Activated T-cell treated with anti-CD3 and anti-CD28 coated beads, Interleukin-2, amount 50 U/mL, for 48 hours (primary cell): ENCODE measurements around the gene IL13.
A peak's percentile ranks its signal among the peaks of the same experiment; 100 is the strongest.
"Not testable (repeated sequence)": the region's sequence is repeated elsewhere in the genome, so short reads cannot be mapped to it uniquely, and the experiment has no call there.

Experiments
- DNase-seq, 2 experiments: peaks; one replicate each; pipeline ENCODE4 v3.0.0-alpha.2; 2020

IL13 gene

GRCh38 chr5:132657676-132658380 is at the start of gene IL13:
Gene IL13, plus strand, starts transcription at chr5:132658173. Its CDS starts 14 bp downstream, at chr5:132658187.
- peak in 1 of 2 experiments; percentile 49 for DNase-seq

GRCh38 chr5:132611965-132612364 is 46.0 kb upstream of the IL13 start:
- no peak for DNase-seq

GRCh38 chr5:132612846-132613245 is 45.1 kb upstream of the IL13 start:
- DNase-seq, result no peak

- no peak for DNase-seq
These were observed 36.3 kb upstream of the IL13 start for GRCh38 chr5:132621699-132622098.

GRCh38 chr5:132622608-132623007 is 35.4 kb upstream of the IL13 start:
- DNase-seq, result no peak

- DNase-seq, result no peak
These were observed 30.5 kb upstream of the IL13 start for GRCh38 chr5:132627470-132627869.

GRCh38 chr5:132628814-132629213 is 29.2 kb upstream of the IL13 start:
- no peak for DNase-seq

- DNase-seq, result no peak
These were observed 28.6 kb upstream of the IL13 start for GRCh38 chr5:132629230-132629944.

GRCh38 chr5:132633587-132633986 is 24.4 kb upstream of the IL13 start:
- DNase-seq, result not testable (repeated sequence)

- DNase-seq, result no peak
These were observed 22.1 kb upstream of the IL13 start for GRCh38 chr5:132635873-132636272.

GRCh38 chr5:132637241-132637640 is 20.7 kb upstream of the IL13 start:
- no peak for DNase-seq

- DNase-seq, result peak; percentile 53 to 55
These were observed 18.3 kb upstream of the IL13 start for GRCh38 chr5:132639706-132640130.

GRCh38 chr5:132640613-132641012 is 17.4 kb upstream of the IL13 start:
- DNase-seq, result peak in 1 of 2 experiments; percentile 45

- DNase-seq, result peak; percentile 59 to 63
These were observed 16.7 kb upstream of the IL13 start for GRCh38 chr5:132641241-132641723.

GRCh38 chr5:132641841-132642240 is 16.1 kb upstream of the IL13 start:
- peak in 1 of 2 experiments; percentile 53 for DNase-seq

GRCh38 chr5:132644177-132644576 is 13.8 kb upstream of the IL13 start:
- no peak for DNase-seq

GRCh38 chr5:132646583-132647266 is 11.2 kb upstream of the IL13 start:
- DNase-seq, result no peak

GRCh38 chr5:132647473-132647872 is 10.5 kb upstream of the IL13 start:
- DNase-seq, result no peak

- DNase-seq, result no peak
These were observed 9.6 kb upstream of the IL13 start for GRCh38 chr5:132648355-132648754.

- no peak for DNase-seq
These were observed 6.0 kb upstream of the IL13 start for GRCh38 chr5:132651838-132652469.

- DNase-seq, result no peak
These were observed 4.3 kb upstream of the IL13 start for GRCh38 chr5:132653716-132654115.

GRCh38 chr5:132655821-132656773 is 1.9 kb upstream of the IL13 start:
- DNase-seq, result peak; percentile 58 to 67
